HUES48 (cell line): ENCODE measurements around the gene TRPC4.
A peak's percentile ranks its signal among the peaks of the same experiment; 100 is the strongest.

Source experiments
- H3K27ac ChIP-seq: one replicate; pipeline ENCODE4 v1.7.0; 2013; ENCODE audit warnings: low read depth, low read length, inconsistent platforms
- H3K27me3 ChIP-seq: 2 replicates; pipeline ENCODE4 v1.6.1; 2013; ENCODE audit warnings: mild to moderate bottlenecking, low read length; ENCODE audit not compliant: control insufficient read depth, insufficient read depth
- H3K36me3 ChIP-seq: 2 replicates; pipeline ENCODE4 v1.6.1; 2013; ENCODE audit warnings: low read length; ENCODE audit not compliant: control insufficient read depth, insufficient read depth
- H3K4me1 ChIP-seq: 2 replicates; pipeline ENCODE4 v1.6.1; 2013; ENCODE audit warnings: mild to moderate bottlenecking, low read length; ENCODE audit not compliant: control insufficient read depth, insufficient read depth
- H3K4me3 ChIP-seq: 2 replicates; pipeline ENCODE4 v1.5.1; 2013; ENCODE audit warnings: mild to moderate bottlenecking, low read depth, low read length
- H3K9ac ChIP-seq: 2 replicates; pipeline ENCODE4 v1.6.1; 2013; ENCODE audit warnings: mild to moderate bottlenecking, low read depth, low read length, moderate library complexity
- H3K9me3 ChIP-seq: 2 replicates; pipeline ENCODE4 v1.6.1; 2013; ENCODE audit warnings: low read length; ENCODE audit not compliant: control insufficient read depth, insufficient read depth

The TRPC4 gene

GRCh38 chr13:37663724-37664123 lies 205.8 kb downstream of the TRPC4 start:
- H3K9ac ChIP-seq, result no peak overlapping the region
- no peak overlapping the region for H3K27ac ChIP-seq
- H3K9me3 ChIP-seq, result no peaks in the 10 kb centered on the region
- H3K27me3 ChIP-seq, result no peaks in the 10 kb centered on the region
- no peak overlapping the region for H3K4me3 ChIP-seq
- peaks cover 8% of the 10 kb centered on the region for H3K4me1 ChIP-seq
- H3K36me3 ChIP-seq, result no peaks in the 10 kb centered on the region

DNA sequence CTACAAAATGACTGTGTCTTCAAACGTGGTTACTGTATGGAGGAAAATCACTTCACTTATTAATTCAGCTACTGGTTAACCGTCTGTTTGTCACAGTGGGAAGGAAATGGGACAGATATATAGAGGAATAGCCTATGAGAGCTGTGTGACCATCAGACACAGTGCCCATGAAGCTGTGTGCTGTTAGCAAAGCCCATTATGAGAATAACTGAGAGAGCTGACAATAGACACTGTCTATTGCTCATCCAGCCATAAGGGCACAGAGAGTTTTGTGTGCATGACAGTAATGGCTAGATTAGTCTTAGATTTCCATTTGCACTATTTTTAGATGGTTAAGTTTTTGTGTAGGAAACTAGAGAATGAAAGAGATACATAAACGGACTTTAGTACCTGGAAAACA lies 206.9 kb downstream of the TRPC4 start:
- H3K4me3 ChIP-seq, result no peak overlapping the region
- no peak overlapping the region for H3K9ac ChIP-seq
- H3K27ac ChIP-seq, result no peak overlapping the region
- H3K36me3 ChIP-seq, result no peaks in the 10 kb centered on the region
- peaks cover 8% of the 10 kb centered on the region for H3K4me1 ChIP-seq
- no peaks in the 10 kb centered on the region for H3K27me3 ChIP-seq
- no peaks in the 10 kb centered on the region for H3K9me3 ChIP-seq

DNA sequence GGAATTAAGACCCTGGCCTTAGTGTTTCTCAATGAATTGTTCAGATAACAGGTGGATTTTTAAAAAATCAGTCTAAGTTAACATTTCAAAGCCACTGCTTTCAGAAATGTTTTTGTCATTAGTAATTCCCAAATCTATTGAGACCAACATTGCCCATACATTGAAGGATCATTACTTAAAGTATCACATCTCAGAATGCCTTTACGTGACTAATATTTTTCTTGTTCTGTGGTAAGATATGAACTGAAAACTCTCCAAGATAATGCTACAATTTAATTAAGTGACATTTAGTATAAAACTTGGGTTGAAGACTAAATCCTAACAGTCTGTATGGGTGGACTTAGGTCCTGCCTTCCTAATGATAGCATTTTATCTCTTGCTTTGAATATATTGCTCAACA lies 211.6 kb downstream of the TRPC4 start:
- H3K4me3 ChIP-seq, result no peak overlapping the region
- H3K27me3 ChIP-seq, result no peaks in the 10 kb centered on the region
- H3K9me3 ChIP-seq, result no peaks in the 10 kb centered on the region
- H3K9ac ChIP-seq, result no peak overlapping the region
- no peak overlapping the region for H3K27ac ChIP-seq
- no peaks in the 10 kb centered on the region for H3K4me1 ChIP-seq
- H3K36me3 ChIP-seq, result no peaks in the 10 kb centered on the region

DNA sequence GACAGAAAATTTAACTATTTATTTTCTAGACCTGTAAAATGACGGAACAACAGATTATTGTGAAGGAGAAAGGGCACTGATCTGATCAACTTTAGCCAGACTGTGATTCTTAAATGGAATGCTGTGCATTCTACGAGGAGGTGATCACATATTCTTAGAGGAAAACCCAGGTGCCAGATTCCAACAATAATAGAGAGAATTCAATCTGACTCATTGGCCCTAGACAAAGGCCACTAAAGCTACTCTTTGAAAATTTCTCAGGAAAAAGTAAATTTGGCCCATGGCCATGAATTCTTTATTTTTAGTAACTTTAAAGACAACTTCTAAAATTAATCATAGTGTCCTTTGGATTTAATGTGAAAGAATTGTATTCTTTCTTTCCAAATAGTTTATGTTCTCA lies 212.4 kb downstream of the TRPC4 start:
- H3K4me1 ChIP-seq, result no peaks in the 10 kb centered on the region
- no peak overlapping the region for H3K27ac ChIP-seq
- H3K27me3 ChIP-seq, result no peaks in the 10 kb centered on the region
- H3K36me3 ChIP-seq, result no peaks in the 10 kb centered on the region
- no peak overlapping the region for H3K9ac ChIP-seq
- H3K9me3 ChIP-seq, result no peaks in the 10 kb centered on the region
- no peak overlapping the region for H3K4me3 ChIP-seq

DNA sequence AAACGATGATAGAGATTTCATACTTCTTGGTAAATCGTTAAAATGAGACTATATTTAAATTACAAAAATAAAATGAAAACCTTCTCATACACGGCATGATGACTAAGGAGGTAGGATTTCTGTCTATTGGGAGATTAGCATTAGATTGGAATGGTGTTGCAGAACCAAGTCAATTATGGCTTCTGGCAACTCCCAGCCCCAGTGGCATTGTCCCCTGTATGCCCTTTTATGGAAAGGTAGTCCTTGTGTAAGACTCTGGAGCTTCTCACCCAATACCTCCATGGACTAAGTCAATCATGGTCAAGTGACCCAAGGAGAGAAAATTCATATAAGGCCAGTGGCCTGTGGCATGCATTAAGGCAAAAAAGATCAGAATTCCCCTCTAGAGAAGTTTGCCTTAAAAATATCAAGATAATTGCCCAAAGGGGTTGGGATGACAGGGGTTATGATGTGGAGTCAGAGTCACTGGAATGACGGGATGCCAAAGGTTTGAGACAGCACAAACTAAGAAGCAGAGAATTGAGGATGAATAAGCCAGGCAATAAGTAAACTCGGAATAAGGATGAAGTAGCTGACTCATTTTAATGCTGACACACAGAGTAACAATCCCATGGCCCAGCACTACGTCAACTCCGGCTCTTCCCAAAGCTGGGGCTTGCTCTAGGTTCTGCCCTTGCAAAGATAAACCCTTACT lies 213.2 kb downstream of the TRPC4 start:
- Histone ChIP-seq H3K27ac (peak overlapping the region; percentile 39), H3K9ac (no peak overlapping the region), H3K9me3 (no peaks in the 10 kb centered on the region), H3K36me3 (no peaks in the 10 kb centered on the region), H3K4me1 (no peaks in the 10 kb centered on the region), H3K27me3 (no peaks in the 10 kb centered on the region), H3K4me3 (no peak overlapping the region)

- H3K36me3 ChIP-seq, result no peaks in the 10 kb centered on the region
- H3K9ac ChIP-seq, result no peak overlapping the region
- no peak overlapping the region for H3K27ac ChIP-seq
- no peaks in the 10 kb centered on the region for H3K27me3 ChIP-seq
- peaks cover under 1% of the 10 kb centered on the region; the same call in 1 of the 2 replicates for H3K4me1 ChIP-seq
- no peaks in the 10 kb centered on the region for H3K9me3 ChIP-seq
- H3K4me3 ChIP-seq, result no peak overlapping the region
Observed at GRCh38 chr13:37652596-37652995, 217.0 kb downstream of the TRPC4 start.

- H3K27me3 ChIP-seq, result no peaks in the 10 kb centered on the region
- no peaks in the 10 kb centered on the region for H3K36me3 ChIP-seq
- no peaks in the 10 kb centered on the region for H3K9me3 ChIP-seq
- no peak overlapping the region for H3K4me3 ChIP-seq
- H3K27ac ChIP-seq, result no peak overlapping the region
- H3K9ac ChIP-seq, result no peak overlapping the region
- H3K4me1 ChIP-seq, result peaks cover 8% of the 10 kb centered on the region; the same call in 1 of the 2 replicates
Observed at GRCh38 chr13:37651891-37652290, 217.7 kb downstream of the TRPC4 start.

GRCh38 chr13:37648609-37649008 lies 221.0 kb downstream of the TRPC4 start:
- H3K27ac ChIP-seq, result no peak overlapping the region
- no peaks in the 10 kb centered on the region for H3K27me3 ChIP-seq
- no peaks in the 10 kb centered on the region for H3K36me3 ChIP-seq
- peaks cover 18% of the 10 kb centered on the region for H3K4me1 ChIP-seq
- no peaks in the 10 kb centered on the region for H3K9me3 ChIP-seq
- H3K9ac ChIP-seq, result no peak overlapping the region
- H3K4me3 ChIP-seq, result no peak overlapping the region

- Histone ChIP-seq H3K9me3 (no peaks in the 10 kb centered on the region), H3K27me3 (no peaks in the 10 kb centered on the region), H3K4me1 (peaks cover 18% of the 10 kb centered on the region), H3K4me3 (no peak overlapping the region), H3K36me3 (no peaks in the 10 kb centered on the region), H3K9ac (no peak overlapping the region), H3K27ac (peak overlapping the region; percentile 91)
Observed at GRCh38 chr13:37647031-37647650, 222.4 kb downstream of the TRPC4 start.

GRCh38 chr13:37646531-37646930 lies 223.0 kb downstream of the TRPC4 start:
- peaks cover 18% of the 10 kb centered on the region for H3K4me1 ChIP-seq
- H3K9me3 ChIP-seq, result no peaks in the 10 kb centered on the region
- H3K4me3 ChIP-seq, result no peak overlapping the region
- no peaks in the 10 kb centered on the region for H3K27me3 ChIP-seq
- H3K27ac ChIP-seq, result peak overlapping the region; percentile 91
- no peaks in the 10 kb centered on the region for H3K36me3 ChIP-seq
- no peak overlapping the region for H3K9ac ChIP-seq

- Histone ChIP-seq H3K9ac (no peak overlapping the region), H3K27me3 (no peaks in the 10 kb centered on the region), H3K27ac (peak overlapping the region; percentile 91), H3K9me3 (no peaks in the 10 kb centered on the region), H3K36me3 (no peaks in the 10 kb centered on the region), H3K4me1 (peaks cover 18% of the 10 kb centered on the region), H3K4me3 (no peak overlapping the region)
Observed at GRCh38 chr13:37645181-37645740, 224.3 kb downstream of the TRPC4 start.
